C4-2B (cell line): ENCODE results near the gene FSTL4.

Experiments used
- CTCF ChIP-seq: fragments of 450-650 bp; conservative IDR thresholded peaks from 2 replicates; pipeline ENCODE4 v1.5.1; 2017; ENCODE audit warnings: mild to moderate bottlenecking
- ZFX ChIP-seq: fragments of 450-650 bp; IDR thresholded peaks from 2 replicates; pipeline ENCODE4 v1.6.1; 2017

DNA sequence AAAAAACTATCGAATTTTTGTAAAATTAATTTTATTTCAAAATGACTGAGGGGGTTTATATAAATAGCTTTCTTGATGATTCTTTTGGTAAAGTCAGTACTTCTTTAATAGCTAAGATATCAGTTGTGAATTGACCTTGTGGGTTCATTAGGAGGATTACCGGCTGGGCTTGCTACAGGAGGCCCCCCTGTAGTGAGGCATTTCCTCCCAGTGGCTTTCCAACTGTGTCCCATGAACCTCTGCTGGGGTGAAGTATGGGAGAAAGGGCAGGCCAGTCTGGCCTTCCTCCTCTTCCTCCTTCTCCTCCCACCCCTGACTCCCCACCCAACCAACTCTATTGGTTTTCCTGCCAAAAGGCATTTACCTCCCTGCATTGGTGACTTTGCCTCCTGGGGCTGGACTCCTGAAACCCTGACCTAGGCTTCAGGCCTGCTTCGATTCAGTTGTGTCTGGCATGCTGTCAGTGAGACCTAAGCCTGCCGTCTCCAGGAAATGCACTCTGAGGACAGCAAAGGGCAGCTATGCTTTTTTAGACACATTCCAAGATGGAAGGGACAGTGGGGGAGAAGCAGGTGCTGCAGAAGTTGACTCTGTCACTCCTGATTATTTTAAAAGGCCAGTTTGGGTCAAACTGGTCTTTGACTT is 415.8 kb downstream of the FSTL4 start:
- no peak for TF ChIP-seq CTCF
- no peak for TF ChIP-seq ZFX
